Ishikawa (cell line): ENCODE data around the gene FAM83G.

ENCODE experiments used
- CEBPB ChIP-seq: IDR thresholded peaks from 2 replicates; pipeline ENCODE4 v1.6.1; 2012
- CREB1 ChIP-seq: IDR thresholded peaks from 2 replicates; pipeline ENCODE4 v1.6.1; 2012; ENCODE audit warnings: low read depth
- EGR1 ChIP-seq: IDR thresholded peaks from 2 replicates; pipeline ENCODE4 v1.6.1; 2012
- EP300 ChIP-seq: IDR thresholded peaks from 2 replicates; pipeline ENCODE4 v1.6.1; 2012; ENCODE audit warnings: borderline replicate concordance
- NFIC ChIP-seq: IDR thresholded peaks from 2 replicates; pipeline ENCODE4 v1.6.1; 2012
- RAD21 ChIP-seq: IDR thresholded peaks from 2 replicates; pipeline ENCODE4 v1.6.1; 2012; ENCODE audit warnings: low read depth
- TAF1 ChIP-seq: IDR thresholded peaks from 2 replicates; pipeline ENCODE4 v1.6.1; 2012; ENCODE audit warnings: low read depth, mild to moderate bottlenecking
- TCF12 ChIP-seq: IDR thresholded peaks from 2 replicates; pipeline ENCODE4 v1.6.1; 2012; ENCODE audit warnings: low read depth
- TEAD4 ChIP-seq: IDR thresholded peaks from 2 replicates; pipeline ENCODE4 v1.6.1; 2012
- YY1 ChIP-seq: IDR thresholded peaks from 2 replicates; pipeline ENCODE4 v1.6.1; 2012; ENCODE audit warnings: low read depth
- ZBTB7A ChIP-seq: IDR thresholded peaks from 2 replicates; pipeline ENCODE4 v1.6.1; 2012; ENCODE audit warnings: low read depth
- TF ChIP-seq, protein P1 (sequence below): IDR thresholded peaks from 2 replicates; pipeline ENCODE4 v1.6.1; 2012
- TF ChIP-seq, protein P2 (sequence below): IDR thresholded peaks from 2 replicates; pipeline ENCODE4 v1.6.1; 2012; ENCODE audit warnings: low read depth, mild to moderate bottlenecking

DNA sequence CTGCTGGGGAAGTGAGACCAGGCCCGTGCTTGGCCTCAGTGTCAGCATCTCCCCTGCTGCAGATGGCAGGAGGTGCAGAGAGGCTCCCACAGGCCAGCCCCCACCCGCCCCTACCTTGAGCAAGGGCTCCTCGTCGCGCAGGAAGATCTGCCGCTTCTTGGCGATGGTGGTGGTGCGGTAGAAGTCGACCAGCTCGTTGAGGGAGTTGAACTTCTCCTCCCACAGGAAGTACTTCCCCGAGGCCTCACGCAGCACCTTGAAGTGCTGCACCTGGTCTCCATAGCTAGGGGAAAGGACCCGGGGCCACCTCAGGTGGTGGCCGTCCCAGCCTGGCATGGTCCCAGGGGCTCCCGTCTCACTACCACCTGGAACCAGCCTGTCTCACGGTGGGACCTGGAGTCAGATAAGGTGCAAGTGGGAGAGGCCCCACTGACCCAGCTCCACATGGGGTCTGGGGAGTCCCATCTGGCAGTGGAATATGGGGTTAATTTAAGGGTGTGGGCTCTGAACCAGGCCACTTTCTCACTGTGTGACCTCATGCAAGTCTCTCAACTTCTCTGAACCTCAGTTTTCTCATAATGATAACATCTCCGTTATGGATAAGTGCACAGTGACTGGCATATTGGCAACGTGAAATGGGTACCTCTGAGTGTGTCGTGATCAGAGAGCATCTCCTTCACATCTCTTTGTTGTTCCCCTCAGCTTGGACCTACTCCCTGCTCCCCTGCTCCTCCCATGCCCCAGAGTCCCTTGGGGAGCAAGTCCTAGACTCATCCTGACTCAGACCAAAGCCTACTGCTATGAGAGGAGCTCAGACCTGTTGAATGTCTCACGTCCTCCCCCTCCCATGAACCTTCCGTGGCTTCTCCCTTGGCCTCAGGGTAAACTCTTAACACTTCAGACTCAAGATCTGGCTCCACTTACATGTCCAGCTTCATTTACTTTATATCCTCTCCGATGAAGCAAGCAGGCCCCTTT, 19.8 kb upstream of the FAM83G start:
- no peak for TF ChIP-seq CEBPB
- TF ChIP-seq, protein P1, sequence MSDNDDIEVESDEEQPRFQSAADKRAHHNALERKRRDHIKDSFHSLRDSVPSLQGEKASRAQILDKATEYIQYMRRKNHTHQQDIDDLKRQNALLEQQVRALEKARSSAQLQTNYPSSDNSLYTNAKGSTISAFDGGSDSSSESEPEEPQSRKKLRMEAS = no peak
- no peak for TF ChIP-seq EP300
- TF ChIP-seq YY1 = no peak
- no peak for TF ChIP-seq TAF1
- TF ChIP-seq NFIC = no peak
- TF ChIP-seq CREB1 = no peak
- TF ChIP-seq TEAD4 = no peak
- TF ChIP-seq, protein P2, sequence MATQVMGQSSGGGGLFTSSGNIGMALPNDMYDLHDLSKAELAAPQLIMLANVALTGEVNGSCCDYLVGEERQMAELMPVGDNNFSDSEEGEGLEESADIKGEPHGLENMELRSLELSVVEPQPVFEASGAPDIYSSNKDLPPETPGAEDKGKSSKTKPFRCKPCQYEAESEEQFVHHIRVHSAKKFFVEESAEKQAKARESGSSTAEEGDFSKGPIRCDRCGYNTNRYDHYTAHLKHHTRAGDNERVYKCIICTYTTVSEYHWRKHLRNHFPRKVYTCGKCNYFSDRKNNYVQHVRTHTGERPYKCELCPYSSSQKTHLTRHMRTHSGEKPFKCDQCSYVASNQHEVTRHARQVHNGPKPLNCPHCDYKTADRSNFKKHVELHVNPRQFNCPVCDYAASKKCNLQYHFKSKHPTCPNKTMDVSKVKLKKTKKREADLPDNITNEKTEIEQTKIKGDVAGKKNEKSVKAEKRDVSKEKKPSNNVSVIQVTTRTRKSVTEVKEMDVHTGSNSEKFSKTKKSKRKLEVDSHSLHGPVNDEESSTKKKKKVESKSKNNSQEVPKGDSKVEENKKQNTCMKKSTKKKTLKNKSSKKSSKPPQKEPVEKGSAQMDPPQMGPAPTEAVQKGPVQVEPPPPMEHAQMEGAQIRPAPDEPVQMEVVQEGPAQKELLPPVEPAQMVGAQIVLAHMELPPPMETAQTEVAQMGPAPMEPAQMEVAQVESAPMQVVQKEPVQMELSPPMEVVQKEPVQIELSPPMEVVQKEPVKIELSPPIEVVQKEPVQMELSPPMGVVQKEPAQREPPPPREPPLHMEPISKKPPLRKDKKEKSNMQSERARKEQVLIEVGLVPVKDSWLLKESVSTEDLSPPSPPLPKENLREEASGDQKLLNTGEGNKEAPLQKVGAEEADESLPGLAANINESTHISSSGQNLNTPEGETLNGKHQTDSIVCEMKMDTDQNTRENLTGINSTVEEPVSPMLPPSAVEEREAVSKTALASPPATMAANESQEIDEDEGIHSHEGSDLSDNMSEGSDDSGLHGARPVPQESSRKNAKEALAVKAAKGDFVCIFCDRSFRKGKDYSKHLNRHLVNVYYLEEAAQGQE = no peak
- TF ChIP-seq TCF12 = no peak
- TF ChIP-seq RAD21 = no peak
- TF ChIP-seq EGR1 = no peak
- no peak for TF ChIP-seq ZBTB7A
